GM19438 (cell line): ENCODE measurements around the gene CSTF3.
"Not testable (repeated sequence)": the region's sequence is repeated elsewhere in the genome, so short reads cannot be mapped to it uniquely, and the experiment has no call there.

Experiments
- ATAC-seq: cut with Tn5 transposase; IDR thresholded peaks from one replicate; pipeline ENCODE4 v1.9.1; 2021; ENCODE audit warnings: low read depth; ENCODE audit not compliant: unreplicated experiment

The CSTF3 gene

DNA sequence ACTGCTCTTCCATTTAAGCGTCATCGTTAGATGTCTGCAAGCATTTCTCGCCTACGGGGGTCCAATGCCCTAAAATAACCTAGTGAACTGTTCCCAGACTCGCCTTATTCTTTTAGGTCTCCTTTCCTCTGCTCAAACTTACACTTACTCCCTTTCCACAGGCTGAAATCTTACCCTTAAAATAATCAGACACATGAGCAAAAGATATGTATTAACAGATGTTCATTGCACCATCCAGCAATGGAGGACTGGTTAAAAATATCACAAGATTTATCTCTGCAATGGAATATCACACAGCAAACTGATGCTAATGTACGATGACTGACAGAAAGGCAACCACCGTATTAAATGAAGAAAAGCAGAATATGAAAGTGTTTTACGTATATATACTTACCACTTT lies 1.6 kb upstream of the CSTF3 start:
- ATAC-seq: no peak

GRCh38 chr11:33160587-33160986 lies 693 bp downstream of the CSTF3 start:
- ATAC-seq: no peak

GRCh38 chr11:33160136-33160535 lies 1.1 kb downstream of the CSTF3 start:
- no peak for ATAC-seq

DNA sequence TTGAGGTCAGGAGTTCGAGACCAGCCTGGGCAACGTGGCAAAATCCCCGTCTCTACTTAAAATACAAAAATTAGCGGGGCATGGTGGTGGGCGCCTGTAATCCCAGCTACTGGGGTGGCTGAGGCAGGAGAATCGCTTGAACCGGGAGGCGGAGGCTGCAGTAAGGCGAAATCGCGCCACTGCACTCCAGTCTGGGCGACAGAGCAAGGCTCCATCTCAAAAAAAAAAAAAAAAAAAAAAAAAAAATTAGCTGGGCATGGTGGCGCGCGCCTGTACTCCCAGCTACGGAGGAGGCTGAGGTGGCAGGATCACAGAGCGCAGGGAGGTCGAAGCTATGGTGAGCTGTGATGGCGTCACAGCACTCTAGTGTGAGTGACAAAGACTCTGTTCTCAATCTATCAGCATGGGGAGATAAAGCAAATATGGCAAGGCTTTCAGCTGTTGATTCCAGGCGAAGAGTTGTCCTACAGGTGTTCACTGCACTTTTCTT lies 1.9 kb downstream of the CSTF3 start:
- ATAC-seq: not testable (repeated sequence)

DNA sequence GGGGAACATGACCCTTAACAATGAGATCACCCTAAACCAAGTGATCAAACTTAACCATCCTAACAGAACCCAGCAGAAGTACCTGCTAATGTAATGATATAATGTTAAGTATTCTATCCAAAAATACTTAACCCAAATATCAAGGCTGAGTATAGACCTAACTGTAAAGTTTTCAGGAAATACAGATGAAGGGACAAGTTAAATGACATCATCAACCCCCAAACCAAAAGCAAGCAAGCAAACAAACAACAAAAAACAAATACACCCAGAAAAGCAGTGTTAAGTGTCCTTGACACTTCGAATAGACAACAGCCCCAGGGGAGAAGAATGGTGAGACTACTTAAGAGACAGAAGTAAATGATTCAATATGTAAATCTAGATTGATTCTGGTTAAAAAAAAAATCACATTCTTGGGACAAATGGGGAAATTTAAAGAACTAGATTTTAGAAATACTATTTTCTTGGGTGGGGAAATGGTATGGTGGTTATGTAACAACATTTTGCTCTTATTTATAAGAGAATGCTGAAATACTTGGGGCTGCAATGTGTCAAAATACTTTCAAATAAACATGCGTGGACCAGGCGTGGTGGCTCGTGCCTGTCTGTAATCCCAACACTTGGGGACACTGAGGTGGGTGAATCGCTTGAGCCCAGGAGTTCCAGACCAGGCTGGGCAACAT lies 2.5 kb downstream of the CSTF3 start:
- no peak for ATAC-seq

- ATAC-seq: no peak
Observed at GRCh38 chr11:33157103-33158027, 3.9 kb downstream of the CSTF3 start.

DNA sequence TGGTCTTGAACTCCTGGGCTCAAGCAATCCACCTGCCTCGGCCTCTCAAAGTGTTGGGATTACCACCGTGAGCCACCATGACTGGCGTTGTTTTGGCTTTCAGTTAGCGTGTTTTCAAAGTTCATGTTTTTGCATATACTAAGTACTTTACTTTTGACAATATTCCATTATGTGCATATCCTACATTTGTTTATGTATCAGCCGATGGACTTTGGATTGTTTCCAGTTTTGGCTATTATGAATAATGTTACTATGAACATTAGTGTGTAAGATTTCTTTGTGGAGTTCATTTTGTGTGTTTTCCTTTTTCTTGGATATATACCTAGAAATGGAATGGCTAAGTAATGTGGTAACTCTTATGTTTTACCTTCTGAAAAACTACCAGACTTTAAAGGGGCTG lies 9.9 kb downstream of the CSTF3 start:
- ATAC-seq: no peak

DNA sequence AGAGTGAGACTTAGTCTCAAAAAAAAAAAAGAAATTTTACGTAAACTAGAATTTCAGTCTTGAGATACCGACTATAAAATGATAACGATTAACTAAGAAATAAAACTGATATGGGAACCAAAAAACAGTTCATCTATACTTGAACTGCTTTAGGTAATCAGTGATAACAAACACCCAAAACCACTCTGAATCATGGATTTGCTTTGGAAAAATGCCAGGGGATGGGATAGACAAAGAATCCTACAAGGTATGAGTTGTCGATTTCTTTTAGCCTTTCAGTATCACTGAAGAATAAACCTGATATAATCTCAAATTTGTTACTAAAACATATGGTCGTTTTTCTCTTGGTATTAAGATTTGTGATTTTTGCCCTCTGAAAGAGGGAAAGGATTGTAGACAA lies 13.7 kb downstream of the CSTF3 start:
- ATAC-seq: no peak

GRCh38 chr11:33135768-33136443 lies 25.4 kb downstream of the CSTF3 start:
- ATAC-seq: no peak

DNA sequence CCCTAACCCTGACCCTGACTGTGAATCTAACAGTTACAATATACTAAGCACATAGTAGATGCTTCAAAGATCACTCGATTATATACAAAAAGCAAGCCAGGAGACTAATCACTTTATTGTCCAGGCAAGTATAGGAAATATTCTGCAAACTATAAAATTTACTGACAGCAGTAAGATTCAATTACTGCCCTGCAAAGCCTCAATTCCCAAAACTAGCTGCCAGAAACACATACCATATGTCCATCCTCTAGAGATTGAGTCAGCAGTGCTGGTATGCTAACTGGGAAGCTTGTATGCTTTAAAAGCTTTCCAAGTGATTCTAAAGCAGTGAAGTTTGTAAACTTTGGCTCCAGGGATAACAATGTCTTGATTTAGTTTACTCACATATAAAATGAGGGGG lies 26.1 kb downstream of the CSTF3 start:
- ATAC-seq: no peak

DNA sequence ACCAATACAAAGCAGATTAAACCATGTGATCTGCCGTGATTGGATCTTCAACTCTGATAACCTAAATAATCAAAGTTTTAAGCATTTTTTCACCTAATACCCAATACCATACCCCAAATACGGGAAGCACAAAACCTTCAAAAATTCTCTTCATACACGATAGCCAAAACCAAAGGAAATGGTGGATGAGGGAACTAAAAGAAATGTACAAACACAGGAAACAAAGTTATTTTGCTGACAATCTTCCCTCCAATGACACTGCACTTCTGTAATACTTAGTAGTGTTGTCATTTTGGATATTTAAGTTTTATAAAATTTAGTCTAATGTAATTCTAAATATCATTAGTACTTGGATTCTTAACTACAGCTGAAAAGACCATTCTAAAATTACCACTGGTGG lies 27.0 kb downstream of the CSTF3 start:
- no peak for ATAC-seq

- ATAC-seq: no peak
Observed at GRCh38 chr11:33133761-33134160, 27.5 kb downstream of the CSTF3 start.

- no peak for ATAC-seq
Observed at GRCh38 chr11:33132510-33132909, 28.8 kb downstream of the CSTF3 start.

DNA sequence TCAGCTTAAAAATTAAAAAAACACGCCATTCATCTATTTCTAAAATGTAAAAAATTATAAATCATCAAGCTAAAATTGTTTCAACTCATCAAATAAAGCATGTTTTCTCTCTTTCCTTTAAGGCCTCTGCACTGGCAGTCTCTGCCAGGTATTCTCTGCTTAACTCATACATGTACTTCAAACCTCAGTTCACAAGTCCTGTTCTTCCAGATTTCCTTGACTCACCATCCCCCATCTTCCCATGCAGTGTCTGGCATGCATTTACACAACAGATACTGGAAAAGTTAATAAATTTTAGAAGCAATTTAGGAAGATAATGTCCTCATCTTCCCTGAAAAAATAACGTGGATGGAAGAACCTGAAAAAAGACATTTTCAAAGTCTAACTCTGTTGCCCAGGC lies 32.5 kb downstream of the CSTF3 start:
- no peak for ATAC-seq

DNA sequence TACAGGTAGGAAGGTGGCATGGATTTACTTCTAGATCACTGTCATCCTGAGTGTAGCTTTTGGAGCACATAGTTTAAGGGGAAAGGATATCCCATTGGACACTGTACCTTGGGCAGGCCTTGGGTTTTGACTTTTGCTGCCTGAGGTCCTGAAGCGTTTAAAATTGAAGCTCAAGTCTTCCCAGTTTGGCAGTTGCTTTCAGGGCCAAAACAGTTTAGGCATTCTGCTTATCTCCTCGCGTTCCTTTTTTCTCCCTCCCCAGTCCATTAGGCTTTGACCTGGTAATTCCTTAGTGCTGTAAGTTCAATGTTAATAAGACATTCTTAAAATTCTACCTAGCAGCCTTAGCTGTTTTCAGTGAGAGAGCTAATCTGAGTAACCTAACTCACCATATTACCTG lies 35.7 kb downstream of the CSTF3 start:
- ATAC-seq: no peak

- no peak for ATAC-seq
Observed at GRCh38 chr11:33125025-33125424, 36.3 kb downstream of the CSTF3 start.

- not testable (repeated sequence) for ATAC-seq
Observed at GRCh38 chr11:33122696-33123095, 38.6 kb downstream of the CSTF3 start.

DNA sequence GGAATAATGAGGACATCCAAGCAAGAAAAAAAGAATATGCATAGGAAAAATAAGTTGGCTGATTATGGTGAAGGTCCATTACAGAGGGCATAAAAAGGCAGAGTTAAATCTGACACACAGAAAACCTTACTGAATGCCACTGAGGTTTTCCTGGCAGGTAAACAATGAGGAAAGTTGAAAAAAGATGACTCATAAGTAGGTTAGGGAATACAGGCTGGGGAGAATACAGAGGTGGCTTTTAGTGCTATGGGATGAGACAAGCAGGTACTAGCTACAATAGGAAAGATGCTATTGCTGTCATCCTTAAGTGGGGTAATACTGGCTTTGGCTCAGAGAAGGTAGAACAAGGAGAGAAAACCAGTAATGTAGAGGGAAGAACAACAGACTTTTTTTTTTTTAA lies 44.7 kb downstream of the CSTF3 start:
- no peak for ATAC-seq

GRCh38 chr11:33110083-33110482 lies 51.2 kb downstream of the CSTF3 start:
- no peak for ATAC-seq

DNA sequence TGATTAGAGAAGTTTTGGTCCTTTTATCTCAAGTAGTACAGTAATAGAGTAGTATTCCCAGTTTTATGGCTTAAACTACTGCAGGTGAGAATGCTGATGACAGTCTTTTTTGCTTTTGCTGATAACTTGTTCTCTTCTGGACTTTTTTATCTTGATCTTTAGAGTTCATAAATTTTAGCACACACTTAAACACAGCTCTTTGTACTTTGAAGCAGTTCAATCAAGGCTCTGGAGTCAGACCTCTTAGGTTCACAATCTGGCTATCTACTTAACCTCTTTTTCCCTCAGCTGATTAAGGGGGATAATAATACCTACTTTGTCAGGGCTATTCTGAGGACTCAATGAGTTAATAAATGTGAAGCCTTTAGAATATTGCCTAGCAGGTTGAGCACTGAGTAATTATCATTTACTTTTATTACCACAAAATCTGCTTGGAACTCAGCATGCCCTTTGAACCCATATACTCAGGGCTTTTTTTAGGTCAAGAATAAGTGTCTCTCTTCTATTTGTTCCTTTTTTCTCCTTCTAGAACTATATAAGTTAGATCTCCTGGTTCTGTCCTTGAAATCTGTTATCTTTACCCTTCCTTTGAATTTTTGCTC lies 51.9 kb downstream of the CSTF3 start:
- no peak for ATAC-seq

GRCh38 chr11:33103836-33104235 lies 57.4 kb downstream of the CSTF3 start:
- ATAC-seq: no peak
